Uterus (tissue), 4 donors: ENCODE data around the gene DLGAP1. TPM values are rescaled to one million over a fixed set of nuclear protein-coding genes. Genes with fewer than 3 reads are reported as not detected.

Experiments
- DNase-seq, 2 donors: peaks; one replicate each; pipeline ENCODE4 v3.0.0-alpha.2; 2019 to 2020
- H3K27ac ChIP-seq, 2 donors: fragments of 200-600 bp; sonication (generic); 1 replicate in 1 of 2; 2 replicates in 1 of 2; pipeline ENCODE4 v1.5.1; 2016 to 2018
- H3K27me3 ChIP-seq, 2 donors: fragments of 200-600 bp; sonication (generic); one replicate each; pipeline ENCODE4 v1.5.1; 2018 to 2019; ENCODE audit warnings: control low read depth in 1 of 2
- H3K36me3 ChIP-seq, 2 donors: fragments of 200-600 bp; sonication (generic); one replicate each; pipeline ENCODE4 v1.5.1; 2019; ENCODE audit warnings: control low read depth in 1 of 2
- H3K4me1 ChIP-seq, 2 donors: fragments of 200-600 bp; sonication (generic); one replicate each; pipeline ENCODE4 v1.5.1; 2018 to 2019; ENCODE audit warnings: control low read depth in 1 of 2
- H3K4me3 ChIP-seq, 2 donors: fragments of 200-600 bp; sonication (generic); 1 replicate in 1 of 2; 2 replicates in 1 of 2; pipeline ENCODE4 v1.5.1; 2018 to 2019; ENCODE audit warnings: mild to moderate bottlenecking in 1 of 2
- H3K9me3 ChIP-seq, 2 donors: fragments of 200-600 bp; sonication (generic); one replicate each; pipeline ENCODE4 v1.5.1; 2019; ENCODE audit warnings: control low read depth in 1 of 2
- POLR2A ChIP-seq, 2 donors: fragments of 450-650 bp; IDR thresholded peaks; one replicate each; pipeline ENCODE4 v1.6.1; 2016; ENCODE audit warnings: antibody characterized with exemption in 2 of 2, mild to moderate bottlenecking in 1 of 2, moderate library complexity in 1 of 2
- intact Hi-C: fragments of 100-400 bp; cut with DNase I; formaldehyde crosslinking; loops from one replicate; pipeline ENCODE4 v1.15.1; 2023; ENCODE audit warnings: low total_unique reads
- total RNA-seq, 4 donors: library from RNA; depleted of rRNA in 3 of 4; stranded (reverse); fragments of >200 nt in 3 of 4; gene quantifications; one replicate each; pipeline versions ENCODE4 v1.1.0 to v1.2.4, GENCODE V29; 2014 to 2023
- TF ChIP-seq, protein P1 (sequence below), 4 experiments: fragments of 200-600 bp in 2 of 4; fragments of 450-650 bp in 2 of 4; sonication (generic) in 2 of 4; IDR thresholded peaks; one replicate each; pipeline ENCODE4 v1.5.1; 2016 to 2019; ENCODE audit warnings: antibody characterized with exemption in 4 of 4, mild to moderate bottlenecking in 2 of 4, moderate library complexity in 1 of 4
- donor health status: DM: yes; HTN: yes; CAD: no.

DLGAP1 gene
- total RNA-seq, 4 donors from 2014 or later = 1.0 to 9.6 (median 3.3) TPM

DNA sequence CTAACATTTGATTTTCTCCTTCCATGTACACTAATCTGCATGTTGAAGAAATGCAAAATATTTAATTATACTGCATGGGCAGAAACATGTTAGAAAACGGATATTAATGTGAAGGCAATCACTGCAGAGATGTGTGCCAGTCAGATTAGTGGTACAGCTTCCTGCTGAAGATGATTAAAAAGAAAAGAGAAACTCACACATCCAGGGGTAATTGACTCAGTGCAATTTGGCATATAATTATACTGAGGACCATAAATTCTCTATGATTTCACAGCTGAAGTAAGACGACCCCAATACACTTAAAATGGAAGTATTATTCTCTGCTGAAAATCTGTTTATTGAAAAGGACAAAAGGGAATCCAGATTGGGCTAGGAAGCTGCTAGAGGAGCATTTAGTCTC lies 761.7 kb downstream of the DLGAP1 start:
- no peaks in the 10 kb centered on the region for H3K36me3 ChIP-seq
- intact Hi-C loops = no loop called here
- no peak for TF ChIP-seq POLR2A (IDR thresholded peaks at IDR 0.05)
- TF ChIP-seq, protein P1, sequence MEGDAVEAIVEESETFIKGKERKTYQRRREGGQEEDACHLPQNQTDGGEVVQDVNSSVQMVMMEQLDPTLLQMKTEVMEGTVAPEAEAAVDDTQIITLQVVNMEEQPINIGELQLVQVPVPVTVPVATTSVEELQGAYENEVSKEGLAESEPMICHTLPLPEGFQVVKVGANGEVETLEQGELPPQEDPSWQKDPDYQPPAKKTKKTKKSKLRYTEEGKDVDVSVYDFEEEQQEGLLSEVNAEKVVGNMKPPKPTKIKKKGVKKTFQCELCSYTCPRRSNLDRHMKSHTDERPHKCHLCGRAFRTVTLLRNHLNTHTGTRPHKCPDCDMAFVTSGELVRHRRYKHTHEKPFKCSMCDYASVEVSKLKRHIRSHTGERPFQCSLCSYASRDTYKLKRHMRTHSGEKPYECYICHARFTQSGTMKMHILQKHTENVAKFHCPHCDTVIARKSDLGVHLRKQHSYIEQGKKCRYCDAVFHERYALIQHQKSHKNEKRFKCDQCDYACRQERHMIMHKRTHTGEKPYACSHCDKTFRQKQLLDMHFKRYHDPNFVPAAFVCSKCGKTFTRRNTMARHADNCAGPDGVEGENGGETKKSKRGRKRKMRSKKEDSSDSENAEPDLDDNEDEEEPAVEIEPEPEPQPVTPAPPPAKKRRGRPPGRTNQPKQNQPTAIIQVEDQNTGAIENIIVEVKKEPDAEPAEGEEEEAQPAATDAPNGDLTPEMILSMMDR (IDR thresholded peaks at IDR 0.05) = no peak
- no peaks in the 10 kb centered on the region for H3K27me3 ChIP-seq
- DNase-seq = no peak
- no peaks in the 10 kb centered on the region for H3K9me3 ChIP-seq
- H3K4me1 ChIP-seq = no peaks in the 10 kb centered on the region
- no peak overlapping the region for H3K4me3 ChIP-seq
- H3K27ac ChIP-seq = no peak overlapping the region

DNA sequence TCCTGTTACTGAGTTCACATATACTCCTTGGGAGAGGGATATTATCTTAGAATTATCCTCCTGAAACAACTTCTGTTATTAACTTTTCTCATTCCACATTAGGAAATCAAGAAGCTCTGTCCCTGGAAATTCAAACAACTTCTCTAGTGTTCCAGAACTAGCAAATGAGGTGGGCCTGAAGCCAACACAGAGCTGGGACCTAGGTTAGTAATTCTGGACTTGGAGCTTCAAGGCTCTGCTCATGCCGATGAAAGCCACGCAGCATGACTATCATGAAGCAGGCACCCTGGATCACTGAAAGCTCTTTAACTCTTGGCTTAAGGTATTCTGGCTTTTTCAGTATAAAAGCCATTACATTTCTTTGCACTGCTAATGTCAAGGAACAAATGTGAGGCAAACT lies 762.4 kb downstream of the DLGAP1 start:
- Histone ChIP-seq H3K27ac (no peak overlapping the region), H3K9me3 (no peaks in the 10 kb centered on the region), H3K36me3 (no peaks in the 10 kb centered on the region), H3K27me3 (no peaks in the 10 kb centered on the region), H3K4me1 (no peaks in the 10 kb centered on the region), H3K4me3 (no peak overlapping the region)
- TF ChIP-seq, protein P1 (IDR thresholded peaks at IDR 0.05) = no peak
- no peak for TF ChIP-seq POLR2A (IDR thresholded peaks at IDR 0.05)
- DNase-seq = no peak
- intact Hi-C loops = no loop called here

DNA sequence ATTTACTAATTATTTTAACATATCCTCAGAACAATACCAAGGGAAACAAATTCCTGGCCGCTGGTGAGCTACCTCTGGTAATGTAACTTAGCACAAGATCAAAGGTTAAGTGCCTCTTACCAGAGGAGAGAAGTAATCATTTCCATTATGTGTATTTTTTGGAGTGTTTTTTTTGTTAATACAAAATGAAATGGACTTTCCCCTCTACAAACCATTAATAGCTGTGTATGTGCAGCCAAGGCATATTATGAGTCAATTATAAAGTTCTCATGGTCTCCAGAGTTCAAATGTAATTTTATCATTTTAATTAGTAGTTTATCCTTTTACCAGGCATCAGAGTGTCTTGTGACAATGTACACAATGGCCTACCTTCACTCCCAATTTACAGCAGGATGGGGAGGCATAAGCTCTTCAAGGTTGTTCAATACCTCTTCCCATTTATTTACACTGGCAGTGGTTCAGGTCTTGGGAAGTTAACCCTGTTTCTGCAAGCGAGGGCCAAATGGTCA lies 762.9 kb downstream of the DLGAP1 start:
- intact Hi-C loops = no loop called here
- H3K4me3 ChIP-seq = no peak overlapping the region
- TF ChIP-seq, protein P1 (IDR thresholded peaks at IDR 0.05) = no peak
- TF ChIP-seq POLR2A (IDR thresholded peaks at IDR 0.05) = no peak
- no peak overlapping the region for H3K27ac ChIP-seq
- no peaks in the 10 kb centered on the region for H3K27me3 ChIP-seq
- H3K4me1 ChIP-seq = no peaks in the 10 kb centered on the region
- H3K9me3 ChIP-seq = no peaks in the 10 kb centered on the region
- DNase-seq = no peak
- H3K36me3 ChIP-seq = no peaks in the 10 kb centered on the region

DNA sequence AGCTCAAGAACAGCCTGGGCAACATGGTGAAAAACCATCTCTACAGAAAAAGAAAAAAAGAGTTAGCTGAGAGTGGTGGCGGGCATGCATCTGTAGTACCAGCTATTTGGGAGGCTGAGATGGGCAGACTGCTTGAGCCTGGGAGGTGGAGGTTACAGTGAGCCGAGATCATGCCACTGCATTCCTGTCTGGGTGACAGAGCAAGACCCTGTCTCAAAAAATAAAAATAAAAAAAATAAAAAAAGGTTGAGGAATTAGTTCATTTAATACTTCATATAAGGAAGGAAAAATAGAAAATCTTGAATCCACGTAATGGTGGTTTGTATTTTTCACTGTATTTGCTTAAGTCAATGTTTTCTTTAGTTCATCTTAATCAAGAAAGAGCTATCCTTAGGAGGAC lies 763.4 kb downstream of the DLGAP1 start:
- Histone ChIP-seq H3K27ac (no peak overlapping the region), H3K9me3 (no peaks in the 10 kb centered on the region), H3K4me1 (no peaks in the 10 kb centered on the region), H3K36me3 (no peaks in the 10 kb centered on the region), H3K4me3 (no peak overlapping the region), H3K27me3 (no peaks in the 10 kb centered on the region)
- intact Hi-C loops = no loop called here
- no peak for DNase-seq
- TF ChIP-seq, protein P1 (IDR thresholded peaks at IDR 0.05) = no peak
- no peak for TF ChIP-seq POLR2A (IDR thresholded peaks at IDR 0.05)

DNA sequence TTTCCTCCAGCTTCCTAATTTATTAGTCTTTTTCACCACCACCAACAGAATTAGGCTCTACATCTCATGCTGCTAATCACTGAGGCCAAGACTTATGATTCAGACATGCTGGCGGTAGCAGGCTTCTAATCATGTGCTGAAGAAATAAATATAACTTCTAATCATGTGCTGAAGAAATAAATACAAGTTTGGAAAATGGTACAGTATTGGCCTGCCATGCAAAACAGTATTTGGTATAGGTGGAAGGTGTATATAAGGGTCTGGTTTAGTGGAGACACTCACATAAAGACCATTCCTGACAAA lies 764.4 kb downstream of the DLGAP1 start:
- Histone ChIP-seq H3K4me1 (no peaks in the 10 kb centered on the region), H3K4me3 (no peak overlapping the region), H3K9me3 (no peaks in the 10 kb centered on the region), H3K27me3 (no peaks in the 10 kb centered on the region), H3K27ac (no peak overlapping the region), H3K36me3 (no peaks in the 10 kb centered on the region)
- intact Hi-C loops = no loop called here
- DNase-seq = no peak
- TF ChIP-seq POLR2A (IDR thresholded peaks at IDR 0.05) = no peak
- TF ChIP-seq, protein P1 (IDR thresholded peaks at IDR 0.05) = no peak
